HCT116 (cell line): ENCODE data around the gene SPPL2C. TPM values are rescaled to one million over a fixed set of nuclear protein-coding genes. Genes with fewer than 3 reads are reported as not detected.

ENCODE experiments used
- ATAC-seq: fragments of 200-7000 bp; cut with Tn5 transposase; 2 replicates; pipeline ENCODE4 v1.9.1; 2020; ENCODE audit warnings: mild to moderate bottlenecking, moderate library complexity
- BruUV-seq: library from RNA; stranded (reverse); fragments of 400-500 nt; replicated peaks from 2 replicates; lab custom pipeline; 2021; lab: Mats Ljungman, UMichigan
- CTCF ChIA-PET: fragments of 300-600 bp; sonication (Branson Sonifier 250); formaldehyde crosslinking; loops from one replicate; lab custom pipeline; 2021; ENCODE audit warnings: antibody characterized with exemption; lab: Charles Lee
- POLR2A ChIA-PET: fragments of 300-600, 350-600 bp; sonication (Branson Sonifier 250); formaldehyde crosslinking; loops from one replicate; lab custom pipeline; 2021; ENCODE audit warnings: antibody characterized with exemption; lab: Charles Lee
- RAD21 ChIA-PET, 2 experiments: fragments of 300-600 bp; sonication (Branson Sonifier 250); formaldehyde crosslinking; loops; one replicate each; lab custom pipeline; 2023; ENCODE audit warnings: low total read pairs in 2 of 2; ENCODE audit not compliant: uncharacterized antibody in 2 of 2, unreplicated experiment in 2 of 2, low non-redundant PET in 1 of 2; lab: Charles Lee
- DNase-seq: peaks from one replicate; pipeline ENCODE4 v3.0.0-alpha.2; 2010; ENCODE audit warnings: low read depth, low spot score
- H2AFZ ChIP-seq: fragments of 200-600 bp; shearing (Covaris generic), sonication (generic); 2 replicates; pipeline ENCODE4 v1.6.1; 2017; ENCODE audit warnings: low read depth, mixed run types, mixed read lengths, antibody characterized with exemption, low read length; ENCODE audit not compliant: poor library complexity, severe bottlenecking
- H3K27ac ChIP-seq: 2 replicates; pipeline ENCODE4 v1.5.1; 2012; ENCODE audit warnings: low read depth, low read length
- H3K27me3 ChIP-seq: fragments of 200-600 bp; sonication (generic); 2 replicates; pipeline ENCODE4 v1.6.1; 2016; ENCODE audit warnings: mixed run types, low read length, mixed read lengths; ENCODE audit not compliant: insufficient read depth
- H3K36me3 ChIP-seq, 2 experiments: fragments of 200-500 bp in 1 of 2; fragments of 200-600 bp in 1 of 2; sonication (Bioruptor generic) in 1 of 2; sonication (generic) in 1 of 2; 2 replicates each; pipeline versions ENCODE4 v1.5.1 to v1.6.1; 2014 to 2016; ENCODE audit warnings: low read length in 2 of 2, inconsistent platforms in 1 of 2, mixed read lengths in 1 of 2, mixed run types in 1 of 2; ENCODE audit not compliant: insufficient read depth in 2 of 2, control insufficient read depth in 1 of 2
- H3K4me1 ChIP-seq, 2 experiments: fragments of 200-600 bp in 1 of 2; sonication (generic) in 1 of 2; 2 replicates each; pipeline versions ENCODE4 v1.5.1 to v1.6.1; 2012 to 2017; ENCODE audit warnings: low read length in 2 of 2, inconsistent platforms in 1 of 2, mild to moderate bottlenecking in 1 of 2, mixed read lengths in 1 of 2, mixed run types in 1 of 2, moderate library complexity in 1 of 2; ENCODE audit not compliant: insufficient read depth in 2 of 2, control insufficient read depth in 1 of 2
- H3K4me2 ChIP-seq: fragments of 200-600 bp; sonication (generic); 2 replicates; pipeline ENCODE4 v1.6.1; 2017; ENCODE audit warnings: mixed run types, low read length, mixed read lengths
- H3K4me3 ChIP-seq, 2 experiments: fragments of 200-600 bp in 1 of 2; sonication (generic) in 1 of 2; replicated peaks in 1 of 2; 2 replicates each; pipeline ENCODE4 v1.5.1; 2011 to 2016; ENCODE audit warnings: low read length in 2 of 2, control low read depth in 1 of 2, low read depth in 1 of 2, mild to moderate bottlenecking in 1 of 2, mixed read lengths in 1 of 2, mixed run types in 1 of 2
- H3K79me2 ChIP-seq: fragments of 200-600 bp; sonication (generic); 2 replicates; pipeline ENCODE4 v1.6.1; 2017; ENCODE audit warnings: mild to moderate bottlenecking, mixed run types, low read length, moderate library complexity, mixed read lengths; ENCODE audit not compliant: insufficient read depth
- H3K9ac ChIP-seq: fragments of 200-600 bp; sonication (generic); 2 replicates; pipeline ENCODE4 v1.6.1; 2016; ENCODE audit warnings: low read length, mixed read lengths
- H3K9me2 ChIP-seq: fragments of 200-600 bp; sonication (generic), shearing (Covaris generic); 2 replicates; pipeline ENCODE4 v1.6.1; 2017; ENCODE audit warnings: mixed run types, mild to moderate bottlenecking, moderate library complexity; ENCODE audit not compliant: insufficient read depth
- H3K9me3 ChIP-seq, 2 experiments: fragments of 200-500 bp in 1 of 2; fragments of 200-600 bp in 1 of 2; sonication (Bioruptor generic) in 1 of 2; sonication (generic) in 1 of 2; 2 replicates each; pipeline ENCODE4 v1.6.1; 2014 to 2017; ENCODE audit warnings: low read length in 2 of 2, mixed read lengths in 2 of 2, inconsistent platforms in 1 of 2, low read depth in 1 of 2, mild to moderate bottlenecking in 1 of 2, mixed run types in 1 of 2, moderate library complexity in 1 of 2; ENCODE audit not compliant: control insufficient read depth in 1 of 2, insufficient read depth in 1 of 2
- H4K20me1 ChIP-seq: fragments of 200-600 bp; sonication (generic), shearing (Covaris generic); 2 replicates; pipeline ENCODE4 v1.6.1; 2017; ENCODE audit warnings: mixed run types, mild to moderate bottlenecking, moderate library complexity; ENCODE audit not compliant: insufficient read depth
- CBX3 ChIP-seq: IDR thresholded peaks from 2 replicates; pipeline ENCODE4 v1.6.1; 2012; ENCODE audit warnings: low read depth
- CEBPB ChIP-seq: IDR thresholded peaks from 2 replicates; pipeline ENCODE4 v1.6.1; 2012; ENCODE audit warnings: low read depth
- EGR1 ChIP-seq: IDR thresholded peaks from 2 replicates; pipeline ENCODE4 v1.6.1; 2012; ENCODE audit warnings: low read depth
- ELF1 ChIP-seq: IDR thresholded peaks from 2 replicates; pipeline ENCODE4 v1.6.1; 2012; ENCODE audit warnings: low read depth, borderline replicate concordance
- EZH2 ChIP-seq: fragments of 200-600 bp; sonication (generic); IDR thresholded peaks from 2 replicates; pipeline ENCODE4 v1.6.1; 2017; ENCODE audit warnings: antibody characterized with exemption, mixed run types
- EZH2phosphoT487 ChIP-seq: fragments of 200-600 bp; IDR thresholded peaks from 2 replicates; pipeline ENCODE4 v1.6.1; 2018; ENCODE audit warnings: antibody characterized with exemption, borderline replicate concordance
- FOSL1 ChIP-seq: IDR thresholded peaks from 2 replicates; pipeline ENCODE4 v1.6.1; 2012; ENCODE audit warnings: low read depth
- JUND ChIP-seq: IDR thresholded peaks from 2 replicates; pipeline ENCODE4 v1.6.1; 2012
- POLR2A ChIP-seq: IDR thresholded peaks from 2 replicates; pipeline ENCODE4 v1.7.0; 2011; ENCODE audit warnings: borderline replicate concordance; ENCODE audit not compliant: insufficient read depth, insufficient read length; ENCODE audit errors: extremely low read depth
- POLR2AphosphoS5 ChIP-seq: IDR thresholded peaks from 2 replicates; pipeline ENCODE4 v1.6.1; 2011; ENCODE audit warnings: mild to moderate bottlenecking, low read depth, low read length, moderate library complexity
- RAD21 ChIP-seq: IDR thresholded peaks from 2 replicates; pipeline ENCODE4 v1.6.1; 2012; ENCODE audit warnings: low read depth, mild to moderate bottlenecking
- SIN3A ChIP-seq: IDR thresholded peaks from 2 replicates; pipeline ENCODE4 v1.6.1; 2012; ENCODE audit warnings: low read depth
- SP1 ChIP-seq: IDR thresholded peaks from 2 replicates; pipeline ENCODE4 v1.6.1; 2012; ENCODE audit warnings: low read depth
- SRF ChIP-seq: IDR thresholded peaks from 2 replicates; pipeline ENCODE4 v1.6.1; 2012; ENCODE audit warnings: low read depth
- YY1 ChIP-seq: IDR thresholded peaks from 2 replicates; pipeline ENCODE4 v1.6.1; 2011; ENCODE audit warnings: low read length, low read depth, moderate library complexity, mild to moderate bottlenecking; ENCODE audit not compliant: insufficient replicate concordance; ENCODE audit errors: extremely low read depth
- ZFX ChIP-seq: fragments of 450-650 bp; IDR thresholded peaks from 2 replicates; pipeline ENCODE4 v1.6.1; 2017
- ZNF274 ChIP-seq: fragments of 200-500 bp; sonication (Bioruptor generic); IDR thresholded peaks from 2 replicates; pipeline ENCODE4 v1.6.1; 2014; ENCODE audit warnings: mild to moderate bottlenecking, low read depth, low read length, inconsistent platforms
- intact Hi-C: fragments of 100-400 bp; cut with micrococcal nuclease; formaldehyde crosslinking; loops from 2 replicates; pipeline ENCODE4 v1.10.0; 2022
- total RNA-seq: library from RNA; stranded (reverse); gene quantifications from one replicate; pipeline ENCODE4 v1.2.1, GENCODE V29; 2021; ENCODE audit not compliant: unreplicated experiment
- TF ChIP-seq, protein P1 (sequence below): IDR thresholded peaks from 2 replicates; pipeline ENCODE4 v1.6.1; 2012
- TF ChIP-seq, protein P2 (sequence below): IDR thresholded peaks from 2 replicates; pipeline ENCODE4 v1.6.1; 2011; ENCODE audit warnings: mild to moderate bottlenecking, low read length, moderate library complexity; ENCODE audit not compliant: insufficient replicate concordance; ENCODE audit errors: extremely low read depth
- TF ChIP-seq, protein P3 (sequence below): IDR thresholded peaks from 2 replicates; pipeline ENCODE4 v1.6.1; 2012

SPPL2C gene
- total RNA-seq, 1 experiment from 2014 or later = not detected

DNA sequence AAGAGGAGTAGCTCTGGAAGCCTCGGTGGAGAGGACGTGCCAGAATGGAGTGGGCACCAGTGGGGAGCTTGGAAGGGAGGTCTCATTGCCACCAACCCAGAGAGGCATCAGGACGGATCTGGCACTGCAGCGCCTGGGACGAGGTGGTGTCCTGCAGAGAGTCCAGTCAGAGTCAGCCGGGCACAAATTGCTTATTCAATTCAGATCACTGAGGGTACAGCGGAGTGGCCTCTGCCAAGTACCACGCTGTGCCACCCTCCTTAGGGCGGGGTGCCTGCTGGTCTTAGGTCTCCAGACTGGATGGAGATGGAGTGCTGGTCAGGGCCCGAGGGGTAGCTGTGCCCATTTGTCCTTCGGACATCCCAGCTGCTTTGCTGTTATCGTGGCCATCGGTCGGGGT is 18.9 kb upstream of the SPPL2C start:
- Histone ChIP-seq H3K4me3 (no peak overlapping the region), H3K4me1 (peaks cover 0 to 5% of the 10 kb centered on the region in 2 experiments; a peak in 2 of 4 replicates), H3K9ac (no peak overlapping the region), H3K4me2 (no peak overlapping the region), H3K27me3 (no peaks in the 10 kb centered on the region), H4K20me1 (no peaks in the 10 kb centered on the region), H3K79me2 (no peaks in the 10 kb centered on the region), H3K36me3 (no peaks in the 10 kb centered on the region), H2AFZ (no peak overlapping the region), H3K9me2 (no peaks in the 10 kb centered on the region), H3K9me3 (no peaks in the 10 kb centered on the region), H3K27ac (no peak overlapping the region)
- ChIA-PET POLR2A (no interaction called here), CTCF (no interaction called here), RAD21 (no interaction called here)
- intact Hi-C loops = no loop called here
- no TSS peak for BruUV-seq
- TF ChIP-seq, protein P1, sequence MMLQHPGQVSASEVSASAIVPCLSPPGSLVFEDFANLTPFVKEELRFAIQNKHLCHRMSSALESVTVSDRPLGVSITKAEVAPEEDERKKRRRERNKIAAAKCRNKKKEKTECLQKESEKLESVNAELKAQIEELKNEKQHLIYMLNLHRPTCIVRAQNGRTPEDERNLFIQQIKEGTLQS = no peak
- TF ChIP-seq SP1 = no peak
- no peak for TF ChIP-seq ZFX
- TF ChIP-seq, protein P2, sequence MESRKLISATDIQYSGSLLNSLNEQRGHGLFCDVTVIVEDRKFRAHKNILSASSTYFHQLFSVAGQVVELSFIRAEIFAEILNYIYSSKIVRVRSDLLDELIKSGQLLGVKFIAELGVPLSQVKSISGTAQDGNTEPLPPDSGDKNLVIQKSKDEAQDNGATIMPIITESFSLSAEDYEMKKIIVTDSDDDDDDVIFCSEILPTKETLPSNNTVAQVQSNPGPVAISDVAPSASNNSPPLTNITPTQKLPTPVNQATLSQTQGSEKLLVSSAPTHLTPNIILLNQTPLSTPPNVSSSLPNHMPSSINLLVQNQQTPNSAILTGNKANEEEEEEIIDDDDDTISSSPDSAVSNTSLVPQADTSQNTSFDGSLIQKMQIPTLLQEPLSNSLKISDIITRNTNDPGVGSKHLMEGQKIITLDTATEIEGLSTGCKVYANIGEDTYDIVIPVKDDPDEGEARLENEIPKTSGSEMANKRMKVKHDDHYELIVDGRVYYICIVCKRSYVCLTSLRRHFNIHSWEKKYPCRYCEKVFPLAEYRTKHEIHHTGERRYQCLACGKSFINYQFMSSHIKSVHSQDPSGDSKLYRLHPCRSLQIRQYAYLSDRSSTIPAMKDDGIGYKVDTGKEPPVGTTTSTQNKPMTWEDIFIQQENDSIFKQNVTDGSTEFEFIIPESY = no peak
- TF ChIP-seq EZH2 = no peak
- TF ChIP-seq EGR1 = no peak
- TF ChIP-seq SIN3A = no peak
- no peak for TF ChIP-seq CBX3
- no peak for TF ChIP-seq CEBPB
- TF ChIP-seq POLR2A = no peak
- no peak for TF ChIP-seq ZNF274
- no peak for TF ChIP-seq FOSL1
- no peak for TF ChIP-seq POLR2AphosphoS5
- TF ChIP-seq, protein P3, sequence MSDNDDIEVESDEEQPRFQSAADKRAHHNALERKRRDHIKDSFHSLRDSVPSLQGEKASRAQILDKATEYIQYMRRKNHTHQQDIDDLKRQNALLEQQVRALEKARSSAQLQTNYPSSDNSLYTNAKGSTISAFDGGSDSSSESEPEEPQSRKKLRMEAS = no peak
- no peak for TF ChIP-seq JUND
- TF ChIP-seq EZH2phosphoT487 = no peak
- TF ChIP-seq YY1 = no peak
- no peak for TF ChIP-seq RAD21
- TF ChIP-seq ELF1 = no peak
- TF ChIP-seq SRF = no peak
- ATAC-seq (no peak), DNase-seq (no peak)
